ENCODE measurements around the gene DMPK. TPM values are rescaled to one million over a fixed set of nuclear protein-coding genes. Genes with fewer than 3 reads are reported as not detected.
"Not testable (repeated sequence)": the region's sequence is repeated elsewhere in the genome, so short reads cannot be mapped to it uniquely, and the experiment has no call there.

Gene DMPK
- polyA plus RNA-seq, 4 donors, result 12.7 to 42.2 (median 21.6) TPM

GRCh38 chr19:45761714-45762113 lies 20.6 kb downstream of the DMPK start:
- no peak for DNase-seq
- peaks cover 0 to 8% (median 2%) of the 10 kb centered on the region in 3 donors for H3K27me3 ChIP-seq (ENCODE audit: control insufficient read depth in 3 of 3, insufficient read depth in 3 of 3, low read length in 3 of 3)

GRCh38 chr19:45758921-45759320 lies 23.4 kb downstream of the DMPK start:
- Histone ChIP-seq H3K27ac (ENCODE audit: low read depth in 1 of 3, low read length in 2 of 3) (no peak overlapping the region), H3K27me3 (ENCODE audit: control insufficient read depth in 3 of 3, insufficient read depth in 3 of 3, low read length in 3 of 3) (peaks cover 0 to 4% (median 2%) of the 10 kb centered on the region in 3 donors), H3K36me3 (ENCODE audit: control insufficient read depth in 3 of 3, insufficient read depth in 2 of 3, low read depth in 1 of 3, low read length in 3 of 3) (no peaks in the 10 kb centered on the region), H3K9me3 (ENCODE audit: control insufficient read depth in 2 of 2, insufficient read depth in 1 of 2, low read depth in 1 of 2, low read length in 1 of 2) (peaks cover 0 to 3% of the 10 kb centered on the region in 2 donors), H3K4me3 (ENCODE audit: low read depth in 1 of 3, low read length in 3 of 3) (no peak overlapping the region), H3K4me1 (ENCODE audit: control insufficient read depth in 3 of 3, insufficient read depth in 2 of 3, low read depth in 1 of 3, low read length in 2 of 3) (peaks cover 0 to 2% (median 0%) of the 10 kb centered on the region in 3 donors)
- WGBS, 3 donors, result 81 to 85% (median 83%) methylated on average over 9 of the region's 9 CpGs
- FAIRE-seq, result no peak
- DNase-seq, result no peak

More at GRCh38 chr19:45761714-45762113, 20.6 kb downstream of the DMPK start:
- Histone ChIP-seq H3K9me3 (ENCODE audit: control insufficient read depth in 2 of 2, insufficient read depth in 1 of 2, low read depth in 1 of 2, low read length in 1 of 2) (peaks cover 0 to 3% of the 10 kb centered on the region in 2 donors), H3K4me3 (ENCODE audit: low read depth in 1 of 3, low read length in 3 of 3) (no peak overlapping the region), H3K4me1 (ENCODE audit: control insufficient read depth in 3 of 3, insufficient read depth in 2 of 3, low read depth in 1 of 3, low read length in 2 of 3) (peaks cover 0 to 18% (median 0%) of the 10 kb centered on the region in 3 donors), H3K36me3 (ENCODE audit: control insufficient read depth in 3 of 3, insufficient read depth in 2 of 3, low read depth in 1 of 3, low read length in 3 of 3) (peaks cover 0 to 12% (median 0%) of the 10 kb centered on the region in 3 donors), H3K27ac (ENCODE audit: low read depth in 1 of 3, low read length in 2 of 3) (no peak overlapping the region)
- 83 to 85% (median 84%) methylated on average over 13 to 17 of the region's 17 CpGs for WGBS, 3 donors
- no peak for FAIRE-seq

- Histone ChIP-seq H3K27me3 (ENCODE audit: control insufficient read depth in 3 of 3, insufficient read depth in 3 of 3, low read length in 3 of 3) (no peaks in the 10 kb centered on the region), H3K4me1 (ENCODE audit: control insufficient read depth in 3 of 3, insufficient read depth in 2 of 3, low read depth in 1 of 3, low read length in 2 of 3) (no peaks in the 10 kb centered on the region), H3K4me3 (ENCODE audit: low read depth in 1 of 3, low read length in 3 of 3) (no peak overlapping the region), H3K27ac (ENCODE audit: low read depth in 1 of 3, low read length in 2 of 3) (no peak overlapping the region), H3K36me3 (ENCODE audit: control insufficient read depth in 3 of 3, insufficient read depth in 2 of 3, low read depth in 1 of 3, low read length in 3 of 3) (no peaks in the 10 kb centered on the region), H3K9me3 (ENCODE audit: control insufficient read depth in 2 of 2, insufficient read depth in 1 of 2, low read depth in 1 of 2, low read length in 1 of 2) (peaks cover 0 to 3% of the 10 kb centered on the region in 2 donors)
- DNase-seq (no peak), FAIRE-seq (no peak)
- 75 to 82% (median 79%) methylated on average over 9 of the region's 9 CpGs for WGBS, 3 donors
Observed at GRCh38 chr19:45757695-45758094, 24.6 kb downstream of the DMPK start.

- no peak overlapping the region for H3K27ac ChIP-seq (ENCODE audit: low read depth in 1 of 3, low read length in 2 of 3)
- H3K4me1 ChIP-seq (ENCODE audit: control insufficient read depth in 3 of 3, insufficient read depth in 2 of 3, low read depth in 1 of 3, low read length in 2 of 3), result no peaks in the 10 kb centered on the region
- H3K9me3 ChIP-seq (ENCODE audit: control insufficient read depth in 2 of 2, insufficient read depth in 1 of 2, low read depth in 1 of 2, low read length in 1 of 2), result peaks cover 0 to 3% of the 10 kb centered on the region in 2 donors
- H3K27me3 ChIP-seq (ENCODE audit: control insufficient read depth in 3 of 3, insufficient read depth in 3 of 3, low read length in 3 of 3), result no peaks in the 10 kb centered on the region
- 96 to 97% (median 96%) methylated on average over 8 of the region's 8 CpGs for WGBS, 3 donors
- no peak for FAIRE-seq
- H3K36me3 ChIP-seq (ENCODE audit: control insufficient read depth in 3 of 3, insufficient read depth in 2 of 3, low read depth in 1 of 3, low read length in 3 of 3), result no peaks in the 10 kb centered on the region
- no peak overlapping the region for H3K4me3 ChIP-seq (ENCODE audit: low read depth in 1 of 3, low read length in 3 of 3)
- no peak for DNase-seq
Observed at GRCh38 chr19:45754323-45754722, 28.0 kb downstream of the DMPK start.

- no peaks in the 10 kb centered on the region for H3K36me3 ChIP-seq (ENCODE audit: control insufficient read depth in 3 of 3, insufficient read depth in 2 of 3, low read depth in 1 of 3, low read length in 3 of 3)
- WGBS, 3 donors, result 65 to 72% (median 67%) methylated on average over 6 of the region's 6 CpGs
- H3K27ac ChIP-seq (ENCODE audit: low read depth in 1 of 3, low read length in 2 of 3), result no peak overlapping the region
- no peak for DNase-seq
- no peak for FAIRE-seq
- H3K9me3 ChIP-seq (ENCODE audit: control insufficient read depth in 2 of 2, insufficient read depth in 1 of 2, low read depth in 1 of 2, low read length in 1 of 2), result peaks cover 0 to 3% of the 10 kb centered on the region in 2 donors
- H3K4me3 ChIP-seq (ENCODE audit: low read depth in 1 of 3, low read length in 3 of 3), result no peak overlapping the region
- H3K27me3 ChIP-seq (ENCODE audit: control insufficient read depth in 3 of 3, insufficient read depth in 3 of 3, low read length in 3 of 3), result no peaks in the 10 kb centered on the region
- no peaks in the 10 kb centered on the region for H3K4me1 ChIP-seq (ENCODE audit: control insufficient read depth in 3 of 3, insufficient read depth in 2 of 3, low read depth in 1 of 3, low read length in 2 of 3)
Observed at GRCh38 chr19:45753548-45753947, 28.7 kb downstream of the DMPK start.

- Histone ChIP-seq H3K4me3 (ENCODE audit: low read depth in 1 of 3, low read length in 3 of 3) (no peak overlapping the region), H3K4me1 (ENCODE audit: control insufficient read depth in 3 of 3, insufficient read depth in 2 of 3, low read depth in 1 of 3, low read length in 2 of 3) (no peaks in the 10 kb centered on the region), H3K27me3 (ENCODE audit: control insufficient read depth in 3 of 3, insufficient read depth in 3 of 3, low read length in 3 of 3) (no peaks in the 10 kb centered on the region), H3K9me3 (ENCODE audit: control insufficient read depth in 2 of 2, insufficient read depth in 1 of 2, low read depth in 1 of 2, low read length in 1 of 2) (peaks cover 0 to under 1% of the 10 kb centered on the region in 2 donors), H3K27ac (ENCODE audit: low read depth in 1 of 3, low read length in 2 of 3) (no peak overlapping the region), H3K36me3 (ENCODE audit: control insufficient read depth in 3 of 3, insufficient read depth in 2 of 3, low read depth in 1 of 3, low read length in 3 of 3) (no peaks in the 10 kb centered on the region)
- no peak for FAIRE-seq
- 92 to 95% (median 94%) methylated on average over 12 of the region's 12 CpGs for WGBS, 3 donors
- no peak for DNase-seq
Observed at GRCh38 chr19:45752639-45753038, 29.7 kb downstream of the DMPK start.

GRCh38 chr19:45751483-45751882 lies 30.8 kb downstream of the DMPK start:
- not testable (repeated sequence) for H3K4me1 ChIP-seq (ENCODE audit: control insufficient read depth in 3 of 3, insufficient read depth in 2 of 3, low read depth in 1 of 3, low read length in 2 of 3); H3K27me3 ChIP-seq (ENCODE audit: control insufficient read depth in 3 of 3, insufficient read depth in 3 of 3, low read length in 3 of 3); FAIRE-seq; H3K27ac ChIP-seq (ENCODE audit: low read depth in 1 of 3, low read length in 2 of 3); H3K4me3 ChIP-seq (ENCODE audit: low read depth in 1 of 3, low read length in 3 of 3); DNase-seq; H3K36me3 ChIP-seq (ENCODE audit: control insufficient read depth in 3 of 3, insufficient read depth in 2 of 3, low read depth in 1 of 3, low read length in 3 of 3); H3K9me3 ChIP-seq (ENCODE audit: control insufficient read depth in 2 of 2, insufficient read depth in 1 of 2, low read depth in 1 of 2, low read length in 1 of 2)
- 83 to 89% (median 88%) methylated on average over 9 to 10 of the region's 10 CpGs for WGBS, 3 donors

- no peaks in the 10 kb centered on the region for H3K9me3 ChIP-seq (ENCODE audit: control insufficient read depth in 2 of 2, insufficient read depth in 1 of 2, low read depth in 1 of 2, low read length in 1 of 2)
- H3K36me3 ChIP-seq (ENCODE audit: control insufficient read depth in 3 of 3, insufficient read depth in 2 of 3, low read depth in 1 of 3, low read length in 3 of 3), result no peaks in the 10 kb centered on the region
- H3K27ac ChIP-seq (ENCODE audit: low read depth in 1 of 3, low read length in 2 of 3), result no peak overlapping the region
- DNase-seq, result no peak
- FAIRE-seq, result no peak
- H3K4me3 ChIP-seq (ENCODE audit: low read depth in 1 of 3, low read length in 3 of 3), result no peak overlapping the region
- H3K27me3 ChIP-seq (ENCODE audit: control insufficient read depth in 3 of 3, insufficient read depth in 3 of 3, low read length in 3 of 3), result peaks cover 0 to 6% (median 0%) of the 10 kb centered on the region in 3 donors
- WGBS, 3 donors, result 46 to 67% (median 56%) methylated on average over 5 of the region's 5 CpGs
- no peaks in the 10 kb centered on the region for H3K4me1 ChIP-seq (ENCODE audit: control insufficient read depth in 3 of 3, insufficient read depth in 2 of 3, low read depth in 1 of 3, low read length in 2 of 3)
Observed at GRCh38 chr19:45747513-45747912, 34.8 kb downstream of the DMPK start.

- DNase-seq (no peak), FAIRE-seq (no peak)
- WGBS, 3 donors, result 68 to 75% (median 71%) methylated on average over 5 of the region's 5 CpGs
- H3K27me3 ChIP-seq (ENCODE audit: control insufficient read depth in 3 of 3, insufficient read depth in 3 of 3, low read length in 3 of 3), result peaks cover 0 to 6% (median 0%) of the 10 kb centered on the region in 3 donors
- H3K27ac ChIP-seq (ENCODE audit: low read depth in 1 of 3, low read length in 2 of 3), result no peak overlapping the region
- no peaks in the 10 kb centered on the region for H3K36me3 ChIP-seq (ENCODE audit: control insufficient read depth in 3 of 3, insufficient read depth in 2 of 3, low read depth in 1 of 3, low read length in 3 of 3)
- H3K4me1 ChIP-seq (ENCODE audit: control insufficient read depth in 3 of 3, insufficient read depth in 2 of 3, low read depth in 1 of 3, low read length in 2 of 3), result no peaks in the 10 kb centered on the region
- H3K4me3 ChIP-seq (ENCODE audit: low read depth in 1 of 3, low read length in 3 of 3), result no peak overlapping the region
- no peaks in the 10 kb centered on the region for H3K9me3 ChIP-seq (ENCODE audit: control insufficient read depth in 2 of 2, insufficient read depth in 1 of 2, low read depth in 1 of 2, low read length in 1 of 2)
Observed at GRCh38 chr19:45746866-45747265, 35.4 kb downstream of the DMPK start.

All from small intestine (tissue), 7 donors.